Hepatocyte (in vitro differentiated cells): Measurements from ENCODE around the gene BLOC1S2.

Experiments
- CTCF ChIP-seq: fragments of 200-600 bp; sonication (generic); IDR thresholded peaks from 2 replicates; pipeline ENCODE4 v1.5.1; 2016; ENCODE audit warnings: antibody characterized with exemption, mild to moderate bottlenecking; ENCODE audit not compliant: poor library complexity
- EZH2phosphoT487 ChIP-seq: fragments of 200-600 bp; sonication (generic); IDR thresholded peaks from one replicate; pipeline ENCODE4 v1.6.1; 2018; ENCODE audit warnings: antibody characterized with exemption, mild to moderate bottlenecking, low read depth, moderate library complexity; ENCODE audit not compliant: unreplicated experiment, severe bottlenecking

- TF ChIP-seq CTCF = no peak
- TF ChIP-seq EZH2phosphoT487 = no peak
These were observed 19.0 kb downstream of the BLOC1S2 start, which contains the start of gene CWF19L1 for GRCh38 chr10:100267239-100268104.
